Bronchial epithelial cell (primary cell): ENCODE results near the gene TPRN. TPM values are rescaled to one million over a fixed set of nuclear protein-coding genes. Genes with fewer than 3 reads are reported as not detected.

Experiments
- DNase-seq: peaks from one replicate; pipeline ENCODE4 v3.0.0-alpha.2; 2010; ENCODE audit warnings: low read depth
- FAIRE-seq: peaks from 2 replicates; lab custom pipeline; 2011; peaks lifted over from hg19 to GRCh38; lab: Jason Lieb, UNC
- H3K27me3 ChIP-seq: 2 replicates; pipeline ENCODE4 v1.5.1; 2011; ENCODE audit warnings: low read length; ENCODE audit not compliant: control insufficient read depth, insufficient read depth
- H3K36me3 ChIP-seq: 2 replicates; pipeline ENCODE4 v1.5.1; 2011; ENCODE audit warnings: low read length; ENCODE audit not compliant: control insufficient read depth, insufficient read depth
- H3K4me3 ChIP-seq: 2 replicates; pipeline ENCODE4 v1.5.1; 2011; ENCODE audit warnings: mild to moderate bottlenecking, low read depth, low read length, control low read depth
- total RNA-seq: library from RNA; depleted of rRNA; stranded (reverse); fragments of >200 nt; gene quantifications from 2 replicates; pipeline ENCODE4 v1.2.1, GENCODE V29; 2014
- TF ChIP-seq, protein P1 (sequence below): IDR thresholded peaks from 2 replicates; pipeline ENCODE4 v1.5.1; 2011; ENCODE audit warnings: mild to moderate bottlenecking, moderate library complexity, low read length, control low read depth, inconsistent platforms; ENCODE audit not compliant: insufficient read depth, severe bottlenecking

TPRN gene
- total RNA-seq, 1 donor from 2014 or later, result 3.2 TPM

DNA sequence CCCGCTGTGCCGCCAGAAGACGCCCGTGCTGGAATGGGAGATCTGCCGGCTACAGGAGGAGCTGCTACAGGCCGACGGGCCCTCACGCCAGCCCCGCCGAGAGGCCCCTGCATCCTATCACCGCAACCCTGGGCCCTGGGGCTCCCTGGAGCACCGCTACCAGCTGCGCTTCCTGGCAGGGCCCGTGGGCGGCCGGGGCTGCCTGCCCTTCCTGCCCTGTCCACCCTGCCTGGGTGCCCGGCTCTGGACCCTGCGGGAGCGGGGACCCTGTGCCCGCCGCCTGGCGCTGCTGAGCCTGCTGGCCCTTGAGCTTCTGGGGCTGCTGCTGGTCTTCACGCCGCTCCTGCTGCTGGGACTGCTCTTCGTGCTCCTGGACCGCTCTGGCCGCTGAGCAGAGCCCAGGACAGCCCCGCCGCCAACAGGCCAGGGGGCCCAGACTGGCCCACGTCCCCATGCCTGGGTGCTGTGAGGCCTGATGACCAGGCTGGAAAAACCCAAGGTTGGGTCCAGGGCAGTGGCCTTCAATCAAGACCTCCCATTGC lies 17.7 kb upstream of the TPRN start:
- no peaks in the 10 kb centered on the region for H3K27me3 ChIP-seq
- H3K4me3 ChIP-seq, result no peak overlapping the region
- TF ChIP-seq, protein P1, sequence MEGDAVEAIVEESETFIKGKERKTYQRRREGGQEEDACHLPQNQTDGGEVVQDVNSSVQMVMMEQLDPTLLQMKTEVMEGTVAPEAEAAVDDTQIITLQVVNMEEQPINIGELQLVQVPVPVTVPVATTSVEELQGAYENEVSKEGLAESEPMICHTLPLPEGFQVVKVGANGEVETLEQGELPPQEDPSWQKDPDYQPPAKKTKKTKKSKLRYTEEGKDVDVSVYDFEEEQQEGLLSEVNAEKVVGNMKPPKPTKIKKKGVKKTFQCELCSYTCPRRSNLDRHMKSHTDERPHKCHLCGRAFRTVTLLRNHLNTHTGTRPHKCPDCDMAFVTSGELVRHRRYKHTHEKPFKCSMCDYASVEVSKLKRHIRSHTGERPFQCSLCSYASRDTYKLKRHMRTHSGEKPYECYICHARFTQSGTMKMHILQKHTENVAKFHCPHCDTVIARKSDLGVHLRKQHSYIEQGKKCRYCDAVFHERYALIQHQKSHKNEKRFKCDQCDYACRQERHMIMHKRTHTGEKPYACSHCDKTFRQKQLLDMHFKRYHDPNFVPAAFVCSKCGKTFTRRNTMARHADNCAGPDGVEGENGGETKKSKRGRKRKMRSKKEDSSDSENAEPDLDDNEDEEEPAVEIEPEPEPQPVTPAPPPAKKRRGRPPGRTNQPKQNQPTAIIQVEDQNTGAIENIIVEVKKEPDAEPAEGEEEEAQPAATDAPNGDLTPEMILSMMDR, result no peak
- DNase-seq (no peak), FAIRE-seq (no peak)
- H3K36me3 ChIP-seq, result peaks cover 6% of the 10 kb centered on the region

DNA sequence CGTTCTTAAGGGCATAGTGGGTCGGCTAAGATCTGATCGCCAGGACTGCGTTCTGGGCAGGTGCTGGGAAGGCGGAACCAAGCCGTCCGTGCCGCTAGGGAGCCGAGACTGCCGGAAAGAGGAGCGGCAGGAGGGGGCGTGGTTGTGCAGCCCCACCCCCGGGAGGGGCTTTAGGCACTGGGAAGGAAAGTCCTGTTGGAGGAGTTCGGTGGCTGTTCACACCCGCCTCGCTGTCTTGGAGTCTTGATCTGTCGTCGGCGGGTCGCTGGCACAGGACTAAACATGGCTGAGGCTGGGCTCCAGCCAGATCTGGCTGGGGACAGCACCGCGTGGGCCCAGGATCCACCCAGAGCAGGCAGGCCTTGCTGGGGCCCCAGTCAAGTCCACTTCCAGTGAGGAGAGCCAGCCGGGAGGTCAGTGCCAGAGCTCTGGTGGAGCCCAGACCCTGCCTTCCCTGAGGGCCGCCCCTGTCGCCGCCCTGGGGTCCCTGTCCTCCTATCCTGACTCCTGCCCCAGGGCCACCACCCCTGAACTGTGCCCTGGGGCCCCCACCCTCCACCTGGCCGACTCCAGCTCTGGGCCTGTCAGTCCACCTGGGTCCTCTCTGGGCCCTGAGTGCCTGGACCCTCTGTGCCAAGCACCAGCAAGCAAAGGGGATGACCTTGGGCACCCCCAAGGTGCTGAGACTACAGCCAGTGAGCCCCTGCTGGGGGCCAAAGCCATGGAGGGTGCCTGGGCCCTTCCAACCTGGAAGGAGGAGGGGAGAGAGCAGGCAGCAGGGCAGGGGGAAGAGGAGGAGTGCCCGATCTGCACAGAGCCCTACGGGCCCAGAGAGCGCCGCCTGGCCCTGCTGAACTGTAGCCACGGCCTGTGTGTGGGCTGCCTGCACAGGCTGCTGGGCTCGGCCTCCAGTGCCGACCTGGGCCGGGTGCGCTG lies 17.0 kb upstream of the TPRN start:
- TF ChIP-seq, protein P1, result peak; percentile 10
- peak overlapping the region; percentile 31 for H3K4me3 ChIP-seq
- no peaks in the 10 kb centered on the region for H3K27me3 ChIP-seq
- peak; percentile 59 for DNase-seq
- peaks cover 6% of the 10 kb centered on the region for H3K36me3 ChIP-seq
- peak; percentile 55 for FAIRE-seq

DNA sequence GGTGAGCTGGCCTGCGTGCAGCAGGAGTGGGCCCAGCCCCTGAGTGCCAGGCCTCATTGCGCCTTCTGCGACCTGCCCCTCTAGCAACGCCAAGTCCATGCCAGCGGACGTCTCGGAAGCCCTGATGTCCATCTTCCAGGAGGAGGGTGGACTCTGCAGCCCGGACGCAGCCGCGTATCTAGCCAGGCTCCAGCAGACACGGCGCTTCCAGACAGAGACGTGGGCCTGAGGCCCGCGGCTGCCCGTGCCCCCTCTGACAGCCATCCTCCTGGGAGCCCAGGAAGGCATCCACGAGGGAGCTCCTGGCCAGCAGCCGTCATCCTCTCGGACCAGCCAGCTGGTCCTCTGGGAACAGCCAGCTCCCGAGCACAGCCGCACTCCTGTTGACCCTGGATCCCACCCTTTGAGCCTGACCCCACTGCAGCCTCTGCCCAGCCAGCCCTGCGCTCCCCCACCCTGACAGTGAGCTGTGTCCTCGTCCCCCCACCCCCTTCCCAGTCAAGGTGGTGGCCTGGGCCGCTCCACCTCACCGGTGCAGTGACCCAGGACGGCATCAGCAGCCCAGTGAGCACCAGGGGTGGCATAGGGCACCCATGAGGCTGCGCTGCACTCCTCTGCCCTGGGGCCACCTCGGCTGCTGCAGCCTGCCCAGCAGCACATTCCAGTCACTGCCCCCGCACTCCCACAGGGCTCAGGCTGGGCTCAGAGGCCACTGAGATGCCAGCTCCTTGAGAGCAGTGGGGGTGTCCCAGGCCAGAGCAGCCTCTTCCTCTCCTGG lies 15.8 kb upstream of the TPRN start:
- TF ChIP-seq, protein P1, result no peak
- H3K27me3 ChIP-seq, result no peaks in the 10 kb centered on the region
- FAIRE-seq, result no peak
- DNase-seq, result no peak
- H3K4me3 ChIP-seq, result no peak overlapping the region
- H3K36me3 ChIP-seq, result peaks cover 6% of the 10 kb centered on the region

DNA sequence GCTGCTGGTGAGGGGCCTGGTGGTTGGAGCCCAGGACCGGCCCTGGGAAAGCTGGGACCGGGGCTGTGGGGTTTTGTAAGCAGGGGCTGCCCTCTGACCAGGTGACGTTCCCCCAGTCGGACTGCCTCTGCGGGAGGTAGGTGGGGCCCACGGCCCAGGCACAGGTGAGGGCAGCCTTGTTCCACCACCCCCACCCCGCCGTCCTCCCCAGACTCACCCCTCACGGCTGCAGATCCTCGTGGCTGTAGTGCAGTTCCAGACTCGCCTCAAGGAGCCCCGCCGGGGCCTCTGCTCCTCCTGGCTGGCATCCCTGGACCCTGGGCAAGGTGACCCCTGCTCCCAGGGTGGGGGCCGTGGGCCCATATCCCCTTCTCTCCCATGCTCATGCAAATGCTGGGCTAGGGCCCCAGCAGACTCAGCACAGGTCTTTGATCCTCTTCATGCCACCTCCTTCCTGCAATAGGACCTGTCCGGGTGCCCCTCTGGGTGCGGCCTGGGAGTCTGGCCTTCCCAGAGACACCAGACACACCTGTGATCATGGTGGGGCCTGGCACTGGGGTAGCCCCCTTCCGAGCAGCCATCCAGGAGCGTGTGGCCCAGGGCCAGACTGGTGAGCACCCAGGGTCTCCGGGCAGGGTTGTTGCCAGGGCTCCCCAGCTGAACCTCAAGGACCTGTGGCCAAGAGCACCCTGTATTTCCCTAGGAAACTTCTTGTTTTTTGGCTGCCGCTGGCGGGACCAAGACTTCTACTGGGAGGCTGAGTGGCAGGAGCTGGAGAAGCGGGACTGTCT lies 14.8 kb upstream of the TPRN start:
- no peak for FAIRE-seq
- Histone ChIP-seq H3K36me3 (peaks cover 6% of the 10 kb centered on the region), H3K4me3 (no peak overlapping the region), H3K27me3 (no peaks in the 10 kb centered on the region)
- DNase-seq, result no peak
- TF ChIP-seq, protein P1, result no peak

DNA sequence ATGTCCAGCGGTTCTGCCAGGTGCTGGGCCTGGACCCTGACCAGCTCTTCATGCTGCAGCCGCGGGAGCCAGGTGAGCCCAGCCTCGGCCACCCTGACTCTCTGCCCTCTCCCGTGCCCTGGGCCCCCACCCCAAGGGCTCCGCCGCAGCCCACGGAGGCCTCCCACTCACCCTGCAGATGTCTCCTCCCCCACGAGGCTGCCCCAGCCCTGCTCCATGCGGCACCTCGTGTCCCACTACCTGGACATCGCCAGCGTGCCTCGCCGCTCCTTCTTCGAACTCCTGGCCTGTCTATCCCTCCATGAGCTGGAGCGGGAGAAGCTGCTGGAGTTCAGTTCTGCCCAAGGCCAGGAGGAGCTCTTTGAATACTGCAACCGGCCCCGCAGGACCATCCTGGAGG lies 14.1 kb upstream of the TPRN start:
- no peak for FAIRE-seq
- Histone ChIP-seq H3K4me3 (no peak overlapping the region), H3K27me3 (no peaks in the 10 kb centered on the region), H3K36me3 (peaks cover 6% of the 10 kb centered on the region)
- TF ChIP-seq, protein P1, result no peak
- no peak for DNase-seq
